Measurements from ENCODE around the gene MRAS. TPM values are rescaled to one million over a fixed set of nuclear protein-coding genes. Genes with fewer than 3 reads are reported as not detected.

Gene MRAS
- total and polyA plus RNA-seq, 2 of the 4 experiments (the other 2 are of a cell fraction) = 59.3 to 60.6 TPM

DNA sequence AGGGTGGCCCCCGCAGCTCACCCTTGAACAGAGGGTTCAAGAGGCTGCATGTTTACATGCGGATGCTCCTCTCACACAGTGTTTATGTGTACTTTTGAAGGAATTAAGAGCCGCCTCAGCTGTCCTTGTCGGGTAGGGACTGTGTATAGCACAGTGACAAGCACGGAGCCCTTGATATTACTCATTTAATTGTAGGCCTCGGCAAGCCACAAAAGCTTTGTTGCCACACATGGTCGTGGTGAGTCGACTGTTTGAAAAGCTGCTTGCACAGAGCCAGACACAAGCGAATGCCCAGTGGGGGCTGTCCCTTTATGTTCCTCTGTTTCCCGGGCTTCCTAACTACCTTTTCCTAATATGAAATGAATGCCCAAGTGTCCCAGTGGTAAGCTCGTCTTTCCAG, 90.5 kb downstream of the MRAS start:
- H3K23ac ChIP-seq (ENCODE audit: low read depth, low read length) = no peak overlapping the region
- TF ChIP-seq, protein P1, sequence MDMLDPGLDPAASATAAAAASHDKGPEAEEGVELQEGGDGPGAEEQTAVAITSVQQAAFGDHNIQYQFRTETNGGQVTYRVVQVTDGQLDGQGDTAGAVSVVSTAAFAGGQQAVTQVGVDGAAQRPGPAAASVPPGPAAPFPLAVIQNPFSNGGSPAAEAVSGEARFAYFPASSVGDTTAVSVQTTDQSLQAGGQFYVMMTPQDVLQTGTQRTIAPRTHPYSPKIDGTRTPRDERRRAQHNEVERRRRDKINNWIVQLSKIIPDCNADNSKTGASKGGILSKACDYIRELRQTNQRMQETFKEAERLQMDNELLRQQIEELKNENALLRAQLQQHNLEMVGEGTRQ (IDR thresholded peaks at IDR 0.05; ENCODE audit: low read depth, low read length) = no peak
- TF ChIP-seq, protein P2, sequence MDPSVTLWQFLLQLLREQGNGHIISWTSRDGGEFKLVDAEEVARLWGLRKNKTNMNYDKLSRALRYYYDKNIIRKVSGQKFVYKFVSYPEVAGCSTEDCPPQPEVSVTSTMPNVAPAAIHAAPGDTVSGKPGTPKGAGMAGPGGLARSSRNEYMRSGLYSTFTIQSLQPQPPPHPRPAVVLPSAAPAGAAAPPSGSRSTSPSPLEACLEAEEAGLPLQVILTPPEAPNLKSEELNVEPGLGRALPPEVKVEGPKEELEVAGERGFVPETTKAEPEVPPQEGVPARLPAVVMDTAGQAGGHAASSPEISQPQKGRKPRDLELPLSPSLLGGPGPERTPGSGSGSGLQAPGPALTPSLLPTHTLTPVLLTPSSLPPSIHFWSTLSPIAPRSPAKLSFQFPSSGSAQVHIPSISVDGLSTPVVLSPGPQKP (IDR thresholded peaks at IDR 0.05; ENCODE audit: borderline replicate concordance, low read depth, low read length) = no peak
- TF ChIP-seq CHD1 (IDR thresholded peaks at IDR 0.05; ENCODE audit: low read depth, low read length) = no peak
- DNase-seq = no peak
- no peaks in the 10 kb centered on the region for H3K36me3 ChIP-seq (ENCODE audit: control insufficient read depth, insufficient read depth, low read length)
- H3K14ac ChIP-seq (replicated peaks; ENCODE audit: low read depth, low read length) = no peak overlapping the region
- no peak overlapping the region for H4K5ac ChIP-seq (ENCODE audit: low read depth, low read length)
- H3K27ac ChIP-seq (ENCODE audit: insufficient read depth, low read length) = no peak overlapping the region
- H2AK5ac ChIP-seq (ENCODE audit: low read depth, low read length) = no peak overlapping the region
- H4K20me1 ChIP-seq (ENCODE audit: insufficient read depth, low read length) = no peaks in the 10 kb centered on the region
- in situ Hi-C loops (cut with MboI; ENCODE audit: low sequenced_read_pairs) (no loop called here), dilution Hi-C loops (cut with HindIII; ENCODE audit: low sequenced_read_pairs, unreplicated experiment) (no loop called here), intact Hi-C loops (cut with micrococcal nuclease) (no loop called here)
- H2BK120ac ChIP-seq (ENCODE audit: low read depth, low read length) = no peak overlapping the region
- H2BK5ac ChIP-seq (ENCODE audit: low read depth, low read length, poor library complexity, severe bottlenecking) = no peak overlapping the region
- peaks cover 6% of the 10 kb centered on the region; the same call in 1 of the 2 replicates for H3K9me1 ChIP-seq (ENCODE audit: insufficient read depth, low read length)
- ATAC-seq (ENCODE audit: low read depth) = no peak
- no TSS peak for BruUV-seq (replicated peaks)
- H3K9ac ChIP-seq (ENCODE audit: low read depth, low read length) = no peak overlapping the region
- no peak overlapping the region for H3K4me2 ChIP-seq (ENCODE audit: low read depth, low read length)
- no peak overlapping the region for H3K4me3 ChIP-seq (ENCODE audit: insufficient read depth, low read depth, low read length)
- H3K27me3 ChIP-seq (ENCODE audit: control insufficient read depth, insufficient read depth, low read length) = peaks cover 47% of the 10 kb centered on the region
- no peak overlapping the region for H2AK9ac ChIP-seq (replicated peaks; ENCODE audit: low read depth, low read length, poor library complexity)
- H4K8ac ChIP-seq (ENCODE audit: low read depth in 2 of 2, low read length in 2 of 2) = no peak overlapping the region
- CTCF ChIA-PET = interaction anchor here (0.9 kb wide), 1 partner anchor 13 kb away, joined by 4 read pairs; no protein-coding TSS in a partner anchor
- H3K18ac ChIP-seq (ENCODE audit: low read depth, low read length) = no peak overlapping the region
- peaks cover 9% of the 10 kb centered on the region; the same call in 1 of the 2 replicates for H3K4me1 ChIP-seq (ENCODE audit: control insufficient read depth, insufficient read depth, low read length)
- H2AFZ ChIP-seq (replicated peaks; ENCODE audit: low read length, poor library complexity) = no peak overlapping the region
- no peak overlapping the region for H2BK15ac ChIP-seq (ENCODE audit: low read depth, low read length)
- no peak overlapping the region for H2BK20ac ChIP-seq (ENCODE audit: low read depth, low read length)
- H3K9me3 ChIP-seq (ENCODE audit: control insufficient read depth, insufficient read depth, low read length) = no peaks in the 10 kb centered on the region
- POLR2A ChIA-PET (ENCODE audit: unreplicated experiment) = no interaction called here
- no peak overlapping the region for H3K4ac ChIP-seq (ENCODE audit: low read depth, low read length)
- no peaks in the 10 kb centered on the region for H3K79me1 ChIP-seq (ENCODE audit: low read depth in 1 of 2, low read length in 2 of 2)
- 55% methylated on average over 4 of the region's 11 CpGs; no CpG with 5 or more reads in 1 of the 2 experiments for WGBS, 2 experiments (ENCODE audit: extremely low coverage in 2 of 2, insufficient read length in 1 of 2)
- H4K91ac ChIP-seq (ENCODE audit: insufficient read depth, low read depth, low read length) = no peak overlapping the region
- no peak overlapping the region for H3K56ac ChIP-seq (ENCODE audit: extremely low read depth, insufficient read depth, low read length)
